ENCODE results near the gene ZBTB5.

ZBTB5 gene

DNA sequence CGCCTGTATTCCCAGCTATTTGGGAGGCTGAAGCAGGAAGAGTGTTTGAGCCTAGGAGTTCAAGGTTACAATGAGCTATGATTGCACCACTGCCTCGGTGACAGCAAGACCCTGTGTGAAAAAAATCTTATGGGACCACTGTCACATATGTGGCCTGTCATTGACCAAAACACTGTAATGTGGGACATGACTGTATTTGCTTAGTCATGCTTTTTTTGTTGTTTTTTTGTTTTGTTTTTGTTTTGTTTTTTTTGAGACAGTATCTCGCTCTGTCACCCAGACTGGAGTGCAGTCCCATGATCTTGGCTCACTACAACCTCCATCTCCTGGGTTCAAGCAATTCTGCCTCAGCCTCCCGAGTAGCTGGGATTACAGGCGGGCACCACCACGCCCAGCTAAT, 34.0 kb upstream of the ZBTB5 start:
- in situ Hi-C loops (cut with MboI; ENCODE audit: low sequenced_read_pairs, unreplicated experiment): no loop called here
- TF ChIP-seq, protein P1, sequence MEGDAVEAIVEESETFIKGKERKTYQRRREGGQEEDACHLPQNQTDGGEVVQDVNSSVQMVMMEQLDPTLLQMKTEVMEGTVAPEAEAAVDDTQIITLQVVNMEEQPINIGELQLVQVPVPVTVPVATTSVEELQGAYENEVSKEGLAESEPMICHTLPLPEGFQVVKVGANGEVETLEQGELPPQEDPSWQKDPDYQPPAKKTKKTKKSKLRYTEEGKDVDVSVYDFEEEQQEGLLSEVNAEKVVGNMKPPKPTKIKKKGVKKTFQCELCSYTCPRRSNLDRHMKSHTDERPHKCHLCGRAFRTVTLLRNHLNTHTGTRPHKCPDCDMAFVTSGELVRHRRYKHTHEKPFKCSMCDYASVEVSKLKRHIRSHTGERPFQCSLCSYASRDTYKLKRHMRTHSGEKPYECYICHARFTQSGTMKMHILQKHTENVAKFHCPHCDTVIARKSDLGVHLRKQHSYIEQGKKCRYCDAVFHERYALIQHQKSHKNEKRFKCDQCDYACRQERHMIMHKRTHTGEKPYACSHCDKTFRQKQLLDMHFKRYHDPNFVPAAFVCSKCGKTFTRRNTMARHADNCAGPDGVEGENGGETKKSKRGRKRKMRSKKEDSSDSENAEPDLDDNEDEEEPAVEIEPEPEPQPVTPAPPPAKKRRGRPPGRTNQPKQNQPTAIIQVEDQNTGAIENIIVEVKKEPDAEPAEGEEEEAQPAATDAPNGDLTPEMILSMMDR (IDR thresholded peaks at IDR 0.05; ENCODE audit: borderline replicate concordance, control extremely low read depth, extremely low read depth, insufficient read depth, missing control alignments): no peak
- DNase-seq (ENCODE audit: low spot score): no peak

DNA sequence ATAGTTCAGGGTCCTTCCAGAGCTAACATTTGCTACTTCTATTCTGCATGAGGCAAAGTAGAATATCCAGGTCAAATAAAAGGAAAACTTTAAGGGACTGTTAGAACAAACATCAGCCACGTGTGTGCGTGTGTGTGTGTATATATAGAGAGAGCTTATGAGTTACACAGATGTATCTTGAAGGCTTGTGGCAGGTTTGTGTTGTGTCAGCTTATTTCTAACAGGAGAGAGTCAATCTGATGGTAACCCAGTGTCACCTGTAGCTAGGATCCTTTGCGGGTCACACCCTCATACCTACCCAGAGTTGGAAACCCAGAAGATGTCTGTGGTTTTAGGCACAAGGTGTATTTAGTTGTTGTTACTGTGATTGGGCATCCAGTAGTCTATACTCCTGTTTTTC, 33.2 kb upstream of the ZBTB5 start:
- in situ Hi-C loops (cut with MboI; ENCODE audit: low sequenced_read_pairs, unreplicated experiment): no loop called here
- DNase-seq (ENCODE audit: low spot score): no peak
- TF ChIP-seq, protein P1 (IDR thresholded peaks at IDR 0.05; ENCODE audit: borderline replicate concordance, control extremely low read depth, extremely low read depth, insufficient read depth, missing control alignments): no peak

DNA sequence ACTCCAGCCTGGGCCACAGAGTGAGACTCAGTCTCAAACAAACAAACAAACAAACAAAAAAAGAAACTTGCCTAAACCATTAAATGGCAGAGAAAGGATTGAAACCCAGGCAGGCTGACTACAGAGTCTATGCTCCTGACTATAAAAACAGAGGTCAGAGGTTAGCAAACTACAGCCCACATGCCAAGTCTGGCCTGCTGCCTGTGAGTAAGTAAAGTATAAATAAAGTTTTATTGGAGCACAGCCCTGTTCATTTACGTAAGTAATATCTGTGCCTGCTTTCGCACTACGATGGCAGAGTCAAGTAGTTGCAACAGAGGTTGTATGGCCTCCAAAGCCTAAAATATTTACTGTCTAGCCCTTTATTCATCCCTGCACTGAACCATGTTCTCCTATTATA, 32.1 kb upstream of the ZBTB5 start:
- in situ Hi-C loops (cut with MboI; ENCODE audit: low sequenced_read_pairs, unreplicated experiment): no loop called here
- TF ChIP-seq, protein P1 (IDR thresholded peaks at IDR 0.05; ENCODE audit: borderline replicate concordance, control extremely low read depth, extremely low read depth, insufficient read depth, missing control alignments): no peak
- DNase-seq (ENCODE audit: low spot score): no peak

DNA sequence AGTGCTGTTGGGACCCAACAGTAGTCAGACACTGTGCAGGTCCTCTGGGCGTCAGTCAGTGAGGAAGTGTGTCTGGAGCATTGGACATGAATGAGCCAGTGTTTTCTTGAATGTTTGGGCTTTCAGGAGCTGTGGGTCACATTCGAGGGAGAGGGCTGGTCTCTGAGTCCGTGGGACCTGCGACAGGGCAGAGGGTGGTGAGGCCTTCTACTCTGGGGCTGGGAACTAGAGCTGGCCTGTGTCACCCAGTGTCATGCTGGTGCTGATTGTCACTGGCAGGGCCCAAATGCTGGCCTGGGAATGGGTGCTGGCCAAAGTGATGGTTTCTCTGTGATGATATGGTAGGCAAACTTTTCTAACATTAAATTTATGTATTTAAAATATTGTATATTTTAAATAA, 30.8 kb upstream of the ZBTB5 start:
- DNase-seq (ENCODE audit: low spot score): no peak
- TF ChIP-seq, protein P1 (IDR thresholded peaks at IDR 0.05; ENCODE audit: borderline replicate concordance, control extremely low read depth, extremely low read depth, insufficient read depth, missing control alignments): no peak
- in situ Hi-C loops (cut with MboI; ENCODE audit: low sequenced_read_pairs, unreplicated experiment): no loop called here

DNA sequence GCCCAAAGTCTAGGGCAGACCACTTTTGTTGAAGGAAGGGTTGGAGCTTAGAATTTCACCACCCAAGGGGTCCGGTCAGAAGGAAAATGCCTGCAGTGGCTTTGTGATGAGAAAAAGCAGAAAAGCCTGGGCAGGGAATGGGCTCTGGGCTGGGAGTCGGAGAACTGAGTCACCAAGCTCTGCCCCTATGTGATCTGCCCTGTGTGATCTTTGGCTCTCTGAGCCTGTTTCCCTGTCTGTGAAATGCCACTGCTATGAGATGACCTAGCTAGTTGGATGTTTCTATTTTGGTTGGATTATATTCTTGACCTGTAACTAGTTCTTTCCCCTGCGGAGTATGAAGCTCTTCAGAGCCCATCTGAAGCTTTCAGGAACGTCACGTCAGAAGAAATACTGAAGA, 30.3 kb upstream of the ZBTB5 start:
- no peak for DNase-seq (ENCODE audit: low spot score)
- in situ Hi-C loops (cut with MboI; ENCODE audit: low sequenced_read_pairs, unreplicated experiment): no loop called here
- TF ChIP-seq, protein P1 (IDR thresholded peaks at IDR 0.05; ENCODE audit: borderline replicate concordance, control extremely low read depth, extremely low read depth, insufficient read depth, missing control alignments): no peak

DNA sequence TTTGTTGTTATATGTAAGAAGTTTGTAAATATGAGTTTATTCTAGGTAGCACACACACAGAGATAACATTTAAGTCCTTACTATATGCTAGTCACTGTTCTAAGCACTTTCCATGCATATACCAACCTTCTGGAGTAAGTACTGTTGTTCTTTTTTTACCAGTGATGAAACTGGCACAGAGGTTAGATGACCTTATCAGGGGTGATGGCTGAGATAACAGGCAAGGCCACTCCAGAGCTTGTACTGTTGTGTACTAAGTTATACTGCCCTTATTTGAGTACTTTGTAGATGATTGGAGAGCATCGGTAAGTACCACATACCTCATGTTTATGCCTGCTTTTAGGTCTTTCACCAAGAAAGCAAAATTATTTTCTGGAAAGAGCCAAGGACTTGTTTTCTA, 26.7 kb upstream of the ZBTB5 start:
- TF ChIP-seq, protein P1 (IDR thresholded peaks at IDR 0.05; ENCODE audit: borderline replicate concordance, control extremely low read depth, extremely low read depth, insufficient read depth, missing control alignments): no peak
- in situ Hi-C loops (cut with MboI; ENCODE audit: low sequenced_read_pairs, unreplicated experiment): no loop called here
- no peak for DNase-seq (ENCODE audit: low spot score)

Measured in GM13976 (cell line).